Cortex of kidney (tissue), 1 donor: Measurements from ENCODE around the gene PHLPP1.

Experiments used
- DNase-seq: peaks from one replicate; lab custom pipeline; 2025; lab: John Stamatoyannopoulos, UW

Gene PHLPP1

DNA sequence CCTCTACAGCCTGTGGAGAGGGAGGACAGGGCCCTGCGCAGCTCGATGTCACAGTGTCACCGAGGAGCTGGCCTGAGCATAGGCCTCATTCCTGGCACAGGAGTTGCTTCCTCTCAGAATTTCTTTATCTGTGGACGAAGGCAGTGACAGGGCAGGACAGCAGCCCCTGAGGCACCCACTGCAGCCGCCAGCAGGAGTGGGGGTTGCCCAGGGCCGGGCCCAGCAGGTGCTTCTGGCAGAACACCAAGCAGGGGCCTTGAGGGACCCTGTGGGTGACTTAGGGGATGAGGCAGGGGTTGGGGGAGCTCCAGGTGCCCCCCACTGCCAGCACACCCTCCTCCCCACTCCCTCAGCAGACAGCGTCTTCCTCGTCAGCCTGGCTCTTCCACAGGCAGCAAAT lies 290.0 kb downstream of the PHLPP1 start:
- no peak for DNase-seq

DNA sequence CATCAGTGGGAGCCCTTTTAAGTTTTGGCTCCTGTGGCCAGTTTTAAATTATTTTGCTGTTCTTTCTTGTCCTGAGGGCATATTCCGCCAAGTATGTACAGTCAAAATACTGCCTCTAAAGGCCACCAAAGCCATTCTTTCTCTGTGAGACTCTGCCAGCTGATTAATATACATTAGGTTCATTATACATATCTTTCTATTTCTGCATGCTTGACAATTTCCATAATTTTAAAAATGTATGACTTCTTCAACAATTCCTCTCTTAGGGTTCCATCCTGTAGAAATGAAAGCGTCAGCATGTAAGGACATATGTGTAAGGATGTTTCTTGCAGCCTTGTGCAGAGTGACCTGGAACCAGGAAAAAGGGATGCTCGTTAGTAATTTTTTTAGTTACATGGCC lies 291.9 kb downstream of the PHLPP1 start:
- no peak for DNase-seq

DNA sequence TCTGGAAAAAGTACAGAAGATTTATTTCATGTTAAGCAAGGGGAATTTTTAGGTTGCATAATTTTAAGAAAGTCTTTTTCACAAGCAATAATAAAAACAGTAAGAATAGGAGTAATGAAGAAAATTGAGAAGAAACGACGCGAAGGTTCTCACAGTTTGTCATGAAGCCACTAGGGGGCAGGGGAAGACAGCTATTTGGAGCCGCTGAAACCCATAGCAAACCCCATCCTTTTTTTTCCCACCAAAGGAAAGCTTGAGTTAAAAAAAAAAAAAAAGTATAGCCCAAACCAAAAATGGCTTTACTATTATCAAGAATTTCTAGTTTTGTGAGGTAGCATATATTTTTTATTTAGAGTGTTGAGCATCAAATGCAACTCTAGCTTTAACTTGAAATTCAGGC lies 300.9 kb downstream of the PHLPP1 start:
- DNase-seq: no peak

DNA sequence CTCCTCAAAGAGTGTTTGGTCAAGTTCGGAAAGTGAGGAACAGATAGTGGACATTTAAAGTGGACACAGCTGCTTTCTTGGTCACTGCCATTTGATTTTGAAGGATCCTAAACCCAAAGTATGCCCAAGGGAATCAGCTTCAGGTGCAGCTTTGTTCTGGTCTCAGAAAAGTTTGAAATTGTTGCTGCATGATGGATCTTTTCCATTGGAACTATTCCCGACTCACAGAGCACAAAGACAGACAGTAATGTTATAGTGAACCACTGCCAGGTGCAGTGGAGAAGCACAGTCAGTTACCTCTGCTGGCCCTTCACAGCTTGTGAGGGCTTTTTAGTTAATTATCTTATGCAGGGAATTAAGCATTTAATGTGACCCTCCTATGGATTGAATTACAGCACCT lies 301.7 kb downstream of the PHLPP1 start:
- no peak for DNase-seq

DNA sequence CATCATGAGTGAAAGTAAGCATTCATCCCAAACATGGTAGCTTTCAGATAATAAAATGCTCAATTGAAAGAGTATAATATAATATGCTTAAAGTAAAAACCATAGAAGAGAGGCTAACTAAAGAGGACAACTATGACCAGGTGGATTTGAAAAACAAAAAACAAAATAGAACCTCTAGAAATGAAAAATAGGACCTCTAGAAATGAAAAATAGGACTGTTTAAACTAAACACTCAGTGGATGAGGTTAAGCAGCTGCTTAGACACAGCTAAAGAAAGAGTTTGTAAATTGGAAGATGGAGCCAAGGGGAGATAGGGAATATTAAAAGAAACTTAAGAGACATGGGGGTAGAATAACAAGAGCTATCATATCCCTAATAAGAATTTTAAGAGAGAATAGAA lies 302.6 kb downstream of the PHLPP1 start:
- DNase-seq: no peak

DNA sequence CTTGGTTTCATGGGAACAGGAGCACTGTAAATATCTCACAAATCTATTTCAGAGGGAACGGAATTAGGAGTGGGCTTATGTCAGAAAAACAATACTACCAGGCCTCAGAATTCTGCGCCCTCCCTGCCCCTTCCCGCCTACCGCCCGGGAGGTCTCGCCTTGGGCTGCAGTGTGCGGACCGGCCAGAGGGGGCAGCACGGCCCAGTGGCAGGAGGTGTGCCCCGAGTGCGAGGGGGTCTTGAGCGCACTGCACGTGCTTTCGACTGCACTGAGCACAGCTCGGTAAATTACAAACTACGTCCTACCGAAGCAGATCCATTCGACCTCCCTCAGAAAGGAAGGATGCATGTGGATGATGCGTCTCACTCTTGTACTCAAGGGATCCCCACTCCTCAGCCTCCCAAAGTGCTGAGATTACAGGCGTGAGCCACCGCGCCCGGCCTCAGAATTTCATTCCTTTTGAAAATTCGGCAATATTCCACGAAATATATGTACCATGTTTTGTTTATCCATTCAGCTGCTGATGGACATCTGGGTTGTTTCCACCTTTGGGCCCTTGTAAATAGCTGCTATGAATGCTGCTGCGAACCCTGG lies 307.2 kb downstream of the PHLPP1 start:
- no peak for DNase-seq

DNA sequence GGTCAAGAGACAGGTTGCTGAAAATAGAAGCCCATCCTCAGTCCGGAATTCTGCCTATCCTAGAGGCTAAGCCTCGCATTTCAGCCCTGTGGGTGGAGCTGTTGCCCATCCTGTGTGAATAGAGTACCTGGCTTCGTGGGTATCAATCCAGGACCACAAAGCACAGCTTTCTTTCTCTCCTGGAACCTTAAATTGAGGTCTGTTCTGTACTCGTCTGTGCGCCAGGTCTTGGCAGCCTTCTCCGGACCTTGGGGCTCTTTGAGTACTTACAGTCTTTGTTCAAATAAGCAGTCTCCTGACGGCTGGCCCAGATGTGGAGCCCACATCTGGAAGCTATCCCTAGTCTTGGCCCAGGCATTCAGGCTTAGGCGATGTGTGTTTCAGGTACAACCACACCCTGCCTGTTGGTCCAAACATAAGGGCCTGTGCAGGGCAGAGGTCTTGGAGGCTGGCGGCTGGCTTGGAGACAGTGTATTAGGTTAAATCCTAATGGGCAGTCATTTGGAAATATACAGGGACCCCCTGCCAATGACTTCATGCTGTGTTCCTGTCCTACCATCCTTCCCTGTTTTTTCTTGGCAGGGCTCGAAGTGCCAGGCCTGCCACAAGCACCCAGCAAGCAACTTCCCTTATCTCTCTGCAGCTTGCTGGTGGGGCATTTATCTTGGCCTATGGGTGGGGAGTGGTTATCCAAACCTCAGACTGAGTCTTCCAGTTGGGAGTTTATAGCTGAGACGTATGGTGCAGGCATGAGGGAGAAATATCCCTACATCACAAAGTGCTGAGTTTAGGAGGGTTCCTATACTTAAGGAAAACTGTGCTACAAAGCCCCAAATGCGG lies 310.1 kb downstream of the PHLPP1 start:
- no peak for DNase-seq

DNA sequence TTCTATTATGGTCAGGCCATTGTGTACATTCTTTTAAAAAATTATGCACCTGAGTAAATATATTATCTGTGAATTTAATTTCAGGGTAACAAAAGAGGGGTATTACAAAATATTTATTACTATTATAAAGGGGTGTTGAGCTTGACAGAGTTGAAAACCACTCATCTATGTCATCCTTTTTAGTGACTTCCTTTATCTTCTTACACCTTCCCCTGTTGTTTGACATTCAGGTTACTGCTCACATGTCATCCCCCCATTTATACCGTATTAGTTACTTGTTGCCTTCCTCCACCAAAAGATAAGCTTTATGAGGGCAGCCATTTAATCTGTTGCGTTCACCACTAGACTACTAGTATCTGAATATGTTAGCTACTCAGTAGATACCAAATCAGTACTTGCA lies 313.0 kb downstream of the PHLPP1 start:
- no peak for DNase-seq
